GM13976 (cell line): ENCODE measurements around the gene SMO.

ENCODE experiments used
- DNase-seq: peaks from one replicate; pipeline ENCODE4 v3.0.0; 2012; ENCODE audit warnings: low spot score
- in situ Hi-C: fragments of 300-500 bp; cut with MboI; formaldehyde crosslinking; loops from one replicate; pipeline ENCODE4 v1.12.0; 2022; ENCODE audit warnings: low sequenced_read_pairs, mixed read lengths, inconsistent platforms; ENCODE audit not compliant: unreplicated experiment
- TF ChIP-seq, protein P1 (sequence below): IDR thresholded peaks from 2 replicates; pipeline ENCODE4 v1.5.1; 2012; ENCODE audit warnings: borderline replicate concordance, mild to moderate bottlenecking; ENCODE audit not compliant: insufficient read depth; ENCODE audit errors: extremely low read depth, missing control alignments, control extremely low read depth

SMO gene

DNA sequence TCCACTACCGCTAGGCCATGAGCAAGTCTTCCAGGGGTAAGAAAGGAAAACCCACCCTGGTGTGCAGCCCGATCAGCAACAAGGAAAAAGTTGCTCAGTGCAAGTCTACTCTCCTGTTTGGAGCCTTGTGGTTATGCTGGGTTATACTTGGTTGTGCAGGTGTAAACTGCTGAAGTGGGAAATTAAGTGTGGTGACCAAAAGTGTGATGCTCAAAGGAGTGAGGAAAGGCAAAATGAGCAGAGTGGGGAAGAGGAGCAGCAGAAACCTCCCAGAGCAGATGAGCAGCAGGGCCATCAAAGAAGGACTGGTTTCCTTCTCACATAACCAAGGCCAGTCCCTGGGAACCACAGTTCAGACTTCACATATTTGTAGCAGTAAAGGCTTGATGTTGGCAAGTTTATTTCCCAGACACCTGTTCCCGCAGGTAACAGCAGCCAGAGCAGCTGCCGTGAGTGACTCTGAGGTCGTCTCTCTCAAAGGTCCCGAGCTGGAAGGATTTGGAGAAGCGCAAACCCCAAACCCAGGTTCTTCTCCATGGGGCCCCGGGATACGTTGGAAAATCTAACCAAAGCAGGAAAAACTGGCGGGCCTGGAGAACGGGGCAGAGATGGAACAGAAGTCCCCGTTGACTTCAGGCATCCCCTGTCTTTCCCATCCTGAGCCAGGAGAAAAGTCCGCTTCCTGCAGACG is 607 bp upstream of the SMO start:
- peak; percentile 44 for DNase-seq
- TF ChIP-seq, protein P1, sequence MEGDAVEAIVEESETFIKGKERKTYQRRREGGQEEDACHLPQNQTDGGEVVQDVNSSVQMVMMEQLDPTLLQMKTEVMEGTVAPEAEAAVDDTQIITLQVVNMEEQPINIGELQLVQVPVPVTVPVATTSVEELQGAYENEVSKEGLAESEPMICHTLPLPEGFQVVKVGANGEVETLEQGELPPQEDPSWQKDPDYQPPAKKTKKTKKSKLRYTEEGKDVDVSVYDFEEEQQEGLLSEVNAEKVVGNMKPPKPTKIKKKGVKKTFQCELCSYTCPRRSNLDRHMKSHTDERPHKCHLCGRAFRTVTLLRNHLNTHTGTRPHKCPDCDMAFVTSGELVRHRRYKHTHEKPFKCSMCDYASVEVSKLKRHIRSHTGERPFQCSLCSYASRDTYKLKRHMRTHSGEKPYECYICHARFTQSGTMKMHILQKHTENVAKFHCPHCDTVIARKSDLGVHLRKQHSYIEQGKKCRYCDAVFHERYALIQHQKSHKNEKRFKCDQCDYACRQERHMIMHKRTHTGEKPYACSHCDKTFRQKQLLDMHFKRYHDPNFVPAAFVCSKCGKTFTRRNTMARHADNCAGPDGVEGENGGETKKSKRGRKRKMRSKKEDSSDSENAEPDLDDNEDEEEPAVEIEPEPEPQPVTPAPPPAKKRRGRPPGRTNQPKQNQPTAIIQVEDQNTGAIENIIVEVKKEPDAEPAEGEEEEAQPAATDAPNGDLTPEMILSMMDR, result no peak
- in situ Hi-C loops, result no loop called here

DNA sequence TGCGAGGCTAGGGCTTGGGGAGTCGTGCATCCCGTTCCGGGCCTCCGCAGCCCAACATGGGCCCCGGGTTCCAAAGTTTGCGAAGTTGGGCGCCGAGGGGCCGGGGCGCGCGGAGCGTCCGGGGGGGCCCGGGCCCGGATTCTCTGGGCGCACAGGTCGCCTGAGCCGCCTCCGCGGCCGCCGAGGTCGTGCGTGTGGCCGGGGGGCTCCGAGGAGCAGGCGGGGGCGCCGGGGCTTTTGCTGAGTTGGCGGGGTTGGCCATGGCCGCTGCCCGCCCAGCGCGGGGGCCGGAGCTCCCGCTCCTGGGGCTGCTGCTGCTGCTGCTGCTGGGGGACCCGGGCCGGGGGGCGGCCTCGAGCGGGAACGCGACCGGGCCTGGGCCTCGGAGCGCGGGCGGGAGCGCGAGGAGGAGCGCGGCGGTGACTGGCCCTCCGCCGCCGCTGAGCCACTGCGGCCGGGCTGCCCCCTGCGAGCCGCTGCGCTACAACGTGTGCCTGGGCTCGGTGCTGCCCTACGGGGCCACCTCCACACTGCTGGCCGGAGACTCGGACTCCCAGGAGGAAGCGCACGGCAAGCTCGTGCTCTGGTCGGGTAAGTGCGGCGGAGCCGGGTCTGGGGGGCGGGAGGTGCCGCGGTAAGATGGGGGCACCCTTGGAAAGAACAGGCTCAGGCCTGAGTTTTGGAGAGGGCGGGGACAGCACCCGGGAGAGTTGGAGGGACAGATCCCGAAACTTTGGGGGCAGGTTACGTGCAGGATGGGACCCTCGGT is 643 bp downstream of the SMO start:
- TF ChIP-seq, protein P1, result no peak
- peak; percentile 72 for DNase-seq
- in situ Hi-C loops, result no loop called here

DNA sequence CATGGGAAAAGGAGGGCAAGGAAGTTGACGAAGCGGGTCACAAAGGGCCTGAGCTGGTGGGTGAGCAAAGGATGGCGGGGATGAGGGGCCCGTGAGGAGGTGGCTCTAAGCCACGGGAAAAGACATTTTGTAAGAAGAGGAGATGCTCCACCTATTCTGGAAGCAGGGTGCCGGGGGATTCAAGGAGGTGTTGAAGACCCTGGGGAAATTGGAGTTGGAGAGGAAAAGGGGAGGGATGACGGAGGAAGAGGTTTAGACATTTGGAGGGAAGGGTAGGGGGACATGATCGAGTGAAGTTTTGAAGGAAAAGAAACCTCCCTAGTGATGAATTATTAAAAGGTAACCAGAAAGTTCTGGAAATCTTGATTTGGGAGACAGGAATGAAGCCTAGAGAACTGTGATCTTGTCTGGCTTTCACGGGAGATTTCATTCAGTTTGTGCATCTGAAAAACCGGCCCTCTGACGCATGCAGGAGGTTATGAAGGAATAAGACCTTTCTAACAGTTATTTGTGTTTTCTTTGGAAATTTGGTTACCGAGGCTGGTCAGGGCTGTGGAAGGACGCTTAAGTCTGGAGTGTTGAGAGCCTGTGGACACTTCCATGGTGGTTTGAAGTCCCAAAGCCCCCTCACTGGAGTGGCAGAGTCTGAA is 1.4 kb downstream of the SMO start:
- TF ChIP-seq, protein P1, result no peak
- in situ Hi-C loops, result no loop called here
- DNase-seq, result no peak

DNA sequence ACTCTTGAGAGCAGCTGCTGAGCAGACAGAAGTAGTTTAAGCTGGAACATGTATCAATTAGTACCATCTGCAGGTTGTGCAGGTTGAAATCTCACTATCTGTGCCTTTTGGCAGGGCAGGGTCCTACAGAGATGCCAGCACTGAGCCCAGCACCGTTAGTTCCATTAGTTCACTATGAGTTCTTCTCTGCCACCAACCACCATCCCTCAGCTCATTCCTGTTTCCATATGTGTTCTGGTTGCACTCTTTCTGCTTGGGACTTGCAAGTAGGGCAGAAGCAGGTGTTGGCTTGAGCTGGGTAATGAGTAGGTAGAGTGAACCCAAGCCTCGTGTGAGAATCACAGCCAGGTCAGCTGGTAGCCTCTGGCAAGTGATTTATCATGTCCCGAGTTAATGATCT is 2.8 kb downstream of the SMO start:
- in situ Hi-C loops, result no loop called here
- no peak for DNase-seq
- TF ChIP-seq, protein P1, result no peak

DNA sequence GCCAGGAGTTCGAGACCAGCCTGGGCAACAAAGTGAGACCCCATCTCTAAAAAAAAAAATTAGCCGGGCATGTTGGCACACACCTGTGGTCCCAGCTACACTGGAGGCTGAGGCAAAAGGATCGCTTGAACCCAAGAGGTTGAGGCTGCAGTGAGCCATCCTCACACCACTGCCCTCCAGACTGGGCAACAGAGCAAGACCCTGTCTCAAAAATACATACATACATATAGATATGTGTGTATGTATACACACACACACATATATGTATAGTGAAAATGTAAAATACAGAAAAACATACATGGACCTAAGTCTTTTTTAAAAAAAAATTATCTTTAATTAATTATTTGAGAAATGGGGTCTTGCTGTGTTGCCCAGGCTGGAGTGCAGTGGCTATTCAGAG is 5.5 kb downstream of the SMO start:
- TF ChIP-seq, protein P1, result no peak
- in situ Hi-C loops, result no loop called here
- no peak for DNase-seq

DNA sequence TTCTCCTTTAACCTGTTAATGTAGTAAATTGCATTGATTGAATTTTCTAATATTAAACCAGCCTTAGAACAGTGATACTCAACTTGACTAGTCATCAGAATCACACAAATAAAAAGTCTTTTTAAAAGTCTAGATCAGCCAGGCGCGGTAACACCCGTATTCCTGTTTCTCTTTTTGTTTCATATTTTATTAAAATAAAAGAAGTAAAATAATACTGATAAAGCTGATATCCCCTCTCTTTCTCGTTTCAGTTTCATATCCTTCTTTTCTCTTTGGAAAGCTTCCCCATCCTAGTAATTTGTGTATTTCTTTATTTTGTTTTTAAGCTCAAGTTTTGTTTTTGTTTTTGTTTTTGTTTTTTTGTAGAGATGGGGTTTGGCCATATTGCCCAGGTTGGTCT is 9.3 kb downstream of the SMO start:
- TF ChIP-seq, protein P1, result no peak

More for the DNA sequence above, 9.3 kb downstream of the SMO start:
- no peak for DNase-seq
- in situ Hi-C loops, result no loop called here
